ENCODE data around the gene TNFSF13B. TPM values are rescaled to one million over a fixed set of nuclear protein-coding genes. Genes with fewer than 3 reads are reported as not detected.
A peak's percentile ranks its signal among the peaks of the same experiment; 100 is the strongest.
"Not testable (repeated sequence)": the region's sequence is repeated elsewhere in the genome, so short reads cannot be mapped to it uniquely, and the experiment has no call there.

The TNFSF13B gene
- polyA plus RNA-seq, 1 donor from 2014 or later, result 0.50 TPM

DNA sequence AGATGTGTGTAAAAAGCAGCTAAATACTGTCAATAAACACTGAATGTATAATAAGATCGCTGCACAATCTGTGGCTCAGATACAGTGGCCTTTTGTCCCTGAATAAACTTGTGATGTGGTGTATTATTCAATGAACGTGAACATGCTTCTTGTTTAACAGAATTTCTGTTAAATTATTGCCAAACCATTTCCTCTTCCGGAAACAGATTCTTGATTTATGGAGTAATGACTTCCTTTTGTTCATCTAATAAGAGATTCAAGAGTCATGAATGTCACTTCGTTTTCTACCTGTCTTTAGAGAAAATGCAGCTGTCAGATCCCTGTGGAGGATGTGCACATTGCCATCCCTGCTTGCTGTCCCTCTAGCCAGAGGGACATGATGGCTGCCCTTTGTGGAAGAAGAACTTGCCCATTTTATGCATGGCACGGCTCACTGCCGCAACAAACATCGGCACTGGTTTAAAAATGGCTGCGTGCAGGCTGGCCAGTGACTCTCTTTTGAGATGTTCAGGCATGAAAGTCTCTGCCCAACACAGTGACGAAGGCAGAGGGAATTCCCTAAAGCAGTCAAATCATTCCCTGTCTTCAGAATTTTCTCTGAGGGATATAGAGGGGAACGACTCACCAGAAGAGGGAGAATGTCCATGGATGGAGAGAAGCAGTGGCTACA is 3.1 kb upstream of the TNFSF13B start:
- Histone ChIP-seq H3K4me2 (ENCODE audit: low read length) (peak overlapping the region; percentile 3), H3K27me3 (ENCODE audit: insufficient read depth, low read depth, low read length) (no peaks in the 10 kb centered on the region), H2AFZ (ENCODE audit: low read depth, low read length) (no peak overlapping the region), H3K4me3 (ENCODE audit: low read length) (peak overlapping the region; percentile 2), H3K9ac (ENCODE audit: low read length) (no peak overlapping the region), H3F3A (ENCODE audit: insufficient read depth, low read length, poor library complexity, severe bottlenecking) (peaks cover 4% of the 10 kb centered on the region), H3K27ac (ENCODE audit: low read length) (peak overlapping the region; percentile 38), H3K9me3 (ENCODE audit: low read length) (no peaks in the 10 kb centered on the region), H3K9me2 (ENCODE audit: insufficient read depth, low read length) (no peaks in the 10 kb centered on the region), H4K20me1 (ENCODE audit: insufficient read depth) (no peaks in the 10 kb centered on the region), H3K79me2 (replicated peaks; ENCODE audit: insufficient read depth, low read length) (no peaks in the 10 kb centered on the region), H3K36me3 (ENCODE audit: insufficient read depth, low read length) (no peaks in the 10 kb centered on the region)
- TF ChIP-seq MXI1 (conservative IDR thresholded peaks at IDR 0.05; ENCODE audit: poor library complexity, severe bottlenecking), result no peak
- no peak for TF ChIP-seq TAF1 (IDR thresholded peaks at IDR 0.05; ENCODE audit: low read depth)
- peak; percentile 34 for TF ChIP-seq EP300 (conservative IDR thresholded peaks at IDR 0.05; ENCODE audit: poor library complexity, severe bottlenecking)
- TF ChIP-seq, protein P1, sequence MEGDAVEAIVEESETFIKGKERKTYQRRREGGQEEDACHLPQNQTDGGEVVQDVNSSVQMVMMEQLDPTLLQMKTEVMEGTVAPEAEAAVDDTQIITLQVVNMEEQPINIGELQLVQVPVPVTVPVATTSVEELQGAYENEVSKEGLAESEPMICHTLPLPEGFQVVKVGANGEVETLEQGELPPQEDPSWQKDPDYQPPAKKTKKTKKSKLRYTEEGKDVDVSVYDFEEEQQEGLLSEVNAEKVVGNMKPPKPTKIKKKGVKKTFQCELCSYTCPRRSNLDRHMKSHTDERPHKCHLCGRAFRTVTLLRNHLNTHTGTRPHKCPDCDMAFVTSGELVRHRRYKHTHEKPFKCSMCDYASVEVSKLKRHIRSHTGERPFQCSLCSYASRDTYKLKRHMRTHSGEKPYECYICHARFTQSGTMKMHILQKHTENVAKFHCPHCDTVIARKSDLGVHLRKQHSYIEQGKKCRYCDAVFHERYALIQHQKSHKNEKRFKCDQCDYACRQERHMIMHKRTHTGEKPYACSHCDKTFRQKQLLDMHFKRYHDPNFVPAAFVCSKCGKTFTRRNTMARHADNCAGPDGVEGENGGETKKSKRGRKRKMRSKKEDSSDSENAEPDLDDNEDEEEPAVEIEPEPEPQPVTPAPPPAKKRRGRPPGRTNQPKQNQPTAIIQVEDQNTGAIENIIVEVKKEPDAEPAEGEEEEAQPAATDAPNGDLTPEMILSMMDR (IDR thresholded peaks at IDR 0.05; ENCODE audit: poor library complexity, severe bottlenecking), result no peak
- TF ChIP-seq REST (IDR thresholded peaks at IDR 0.05; ENCODE audit: borderline replicate concordance), result no peak
- TF ChIP-seq POLR2AphosphoS5 (IDR thresholded peaks at IDR 0.05), result no peak
- no peak for TF ChIP-seq SMC3 (conservative IDR thresholded peaks at IDR 0.05; ENCODE audit: poor library complexity)
- TF ChIP-seq RAD21 (conservative IDR thresholded peaks at IDR 0.05), result no peak

DNA sequence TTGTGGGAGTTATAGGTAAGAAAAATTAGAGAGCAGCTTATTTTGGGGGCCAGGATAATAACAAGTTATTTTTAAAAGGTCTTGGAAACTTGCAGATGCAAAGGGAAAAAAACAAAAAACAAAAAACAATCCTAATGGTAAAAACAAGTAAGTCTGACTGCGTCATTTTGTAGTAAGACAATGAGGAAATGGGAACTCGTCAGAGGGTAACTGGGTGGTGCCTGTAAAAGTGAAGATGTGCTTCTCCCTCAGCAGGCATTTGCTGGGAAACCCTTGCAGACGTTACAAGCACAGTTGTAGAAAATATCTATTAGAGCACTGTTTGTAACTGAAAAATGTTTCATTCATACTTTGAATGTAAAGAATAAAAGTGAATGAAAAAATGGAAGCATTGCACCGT is 2.2 kb upstream of the TNFSF13B start:
- H3K27ac ChIP-seq (ENCODE audit: low read length), result no peak overlapping the region
- no peaks in the 10 kb centered on the region for H3K36me3 ChIP-seq (ENCODE audit: insufficient read depth, low read length)
- no peaks in the 10 kb centered on the region for H4K20me1 ChIP-seq (ENCODE audit: insufficient read depth)
- H3K27me3 ChIP-seq (ENCODE audit: insufficient read depth, low read depth, low read length), result no peaks in the 10 kb centered on the region
- H2AFZ ChIP-seq (ENCODE audit: low read depth, low read length), result no peak overlapping the region
- H3K9me2 ChIP-seq (ENCODE audit: insufficient read depth, low read length), result no peaks in the 10 kb centered on the region
- H3F3A ChIP-seq (ENCODE audit: insufficient read depth, low read length, poor library complexity, severe bottlenecking), result peaks cover 4% of the 10 kb centered on the region
- no peaks in the 10 kb centered on the region for H3K9me3 ChIP-seq (ENCODE audit: low read length)
- TF ChIP-seq MXI1 (conservative IDR thresholded peaks at IDR 0.05; ENCODE audit: poor library complexity, severe bottlenecking) (no peak), EZH2 (IDR thresholded peaks at IDR 0.05; ENCODE audit: borderline replicate concordance, insufficient read depth, low read length, poor library complexity, severe bottlenecking) (no peak), EP300 (conservative IDR thresholded peaks at IDR 0.05; ENCODE audit: poor library complexity, severe bottlenecking) (no peak)
- TF ChIP-seq, protein P1 (IDR thresholded peaks at IDR 0.05; ENCODE audit: poor library complexity, severe bottlenecking), result no peak
- no peaks in the 10 kb centered on the region for H3K79me2 ChIP-seq (replicated peaks; ENCODE audit: insufficient read depth, low read length)
- H3K4me2 ChIP-seq (ENCODE audit: low read length), result no peak overlapping the region
- H3K9ac ChIP-seq (ENCODE audit: low read length), result no peak overlapping the region
- no peak overlapping the region for H3K4me3 ChIP-seq (ENCODE audit: low read length)

DNA sequence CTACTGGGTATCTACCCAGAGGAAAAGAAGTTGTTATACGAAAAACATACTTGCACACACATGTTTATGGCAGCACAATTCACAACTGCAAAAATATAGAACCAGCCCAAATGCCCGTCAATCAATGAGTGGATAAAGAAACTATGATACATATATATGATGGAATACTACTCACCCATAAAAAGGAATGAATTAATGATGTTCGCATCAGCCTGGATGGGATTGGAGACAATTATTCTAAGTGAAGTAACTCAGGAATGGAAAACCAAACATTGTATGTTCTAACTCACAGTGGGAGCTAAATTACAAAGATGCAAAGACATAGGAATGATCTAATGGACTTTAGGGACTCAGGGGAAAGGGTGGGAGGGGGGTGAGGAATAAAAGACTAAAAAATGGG is 1.7 kb upstream of the TNFSF13B start:
- not testable (repeated sequence) for H4K20me1 ChIP-seq (ENCODE audit: insufficient read depth); H3K9ac ChIP-seq (ENCODE audit: low read length); H3F3A ChIP-seq (ENCODE audit: insufficient read depth, low read length, poor library complexity, severe bottlenecking); H3K27ac ChIP-seq (ENCODE audit: low read length); H3K27me3 ChIP-seq (ENCODE audit: insufficient read depth, low read depth, low read length); H3K79me2 ChIP-seq (replicated peaks; ENCODE audit: insufficient read depth, low read length); H3K36me3 ChIP-seq (ENCODE audit: insufficient read depth, low read length); H2AFZ ChIP-seq (ENCODE audit: low read depth, low read length); H3K9me2 ChIP-seq (ENCODE audit: insufficient read depth, low read length); H3K4me2 ChIP-seq (ENCODE audit: low read length); H3K9me3 ChIP-seq (ENCODE audit: low read length); H3K4me3 ChIP-seq (ENCODE audit: low read length)
